HEK293 (cell line): ENCODE results near the gene VPS26B.

Experiments used
- BCL6B ChIP-seq: fragments of 450-650 bp; formaldehyde crosslinking; IDR thresholded peaks from 2 replicates; pipeline ENCODE4 v1.5.1; 2017; ENCODE audit warnings: missing biosample characterization, missing genetic modification characterization
- GLIS1 ChIP-seq: fragments of 450-650 bp; formaldehyde crosslinking; IDR thresholded peaks from 2 replicates; pipeline ENCODE4 v1.5.1; 2016; ENCODE audit warnings: missing biosample characterization, missing genetic modification characterization
- HOXA7 ChIP-seq: sonication (generic); formaldehyde crosslinking; IDR thresholded peaks from 2 replicates; pipeline ENCODE4 v1.8.1; 2022; ENCODE audit warnings: missing genetic modification reagents, borderline replicate concordance
- HOXC10 ChIP-seq: sonication (generic); formaldehyde crosslinking; IDR thresholded peaks from 2 replicates; pipeline ENCODE4 v1.8.1; 2023; ENCODE audit warnings: mild to moderate bottlenecking, missing genetic modification reagents
- KLF16 ChIP-seq: fragments of 450-650 bp; formaldehyde crosslinking; IDR thresholded peaks from 2 replicates; pipeline ENCODE4 v1.5.1; 2017; ENCODE audit warnings: missing biosample characterization, missing genetic modification characterization
- MYNN ChIP-seq: fragments of 450-650 bp; formaldehyde crosslinking; IDR thresholded peaks from 2 replicates; pipeline ENCODE4 v1.5.1; 2016; ENCODE audit warnings: missing biosample characterization, missing genetic modification characterization, borderline replicate concordance
- PRDM2 ChIP-seq: fragments of 450-650 bp; formaldehyde crosslinking; IDR thresholded peaks from 2 replicates; pipeline ENCODE4 v1.5.1; 2016; ENCODE audit warnings: missing biosample characterization, missing genetic modification characterization, borderline replicate concordance
- SCRT2 ChIP-seq: fragments of 450-650 bp; formaldehyde crosslinking; IDR thresholded peaks from 2 replicates; pipeline ENCODE4 v1.5.1; 2016; ENCODE audit warnings: missing biosample characterization, missing genetic modification characterization
- SP7 ChIP-seq: fragments of 450-650 bp; formaldehyde crosslinking; IDR thresholded peaks from 2 replicates; pipeline ENCODE4 v1.5.1; 2016; ENCODE audit warnings: missing biosample characterization, missing genetic modification characterization
- TCF7L2 ChIP-seq: IDR thresholded peaks from 2 replicates; pipeline ENCODE4 v1.6.1; 2011; ENCODE audit warnings: low read depth, mild to moderate bottlenecking, inconsistent platforms, low read length, moderate library complexity, borderline replicate concordance
- WT1 ChIP-seq: fragments of 450-650 bp; formaldehyde crosslinking; IDR thresholded peaks from 2 replicates; pipeline ENCODE4 v1.5.1; 2016; ENCODE audit warnings: missing biosample characterization, missing genetic modification characterization
- YY2 ChIP-seq: fragments of 450-650 bp; formaldehyde crosslinking; IDR thresholded peaks from 2 replicates; pipeline ENCODE4 v1.5.1; 2016; ENCODE audit warnings: missing biosample characterization, missing genetic modification characterization
- ZBTB20 ChIP-seq: fragments of 450-650 bp; formaldehyde crosslinking; IDR thresholded peaks from 2 replicates; pipeline ENCODE4 v1.5.1; 2016; ENCODE audit warnings: missing biosample characterization, missing genetic modification characterization
- ZFP41 ChIP-seq: fragments of 450-650 bp; formaldehyde crosslinking; IDR thresholded peaks from 2 replicates; pipeline ENCODE4 v1.5.1; 2016; ENCODE audit warnings: missing biosample characterization, missing genetic modification characterization, borderline replicate concordance
- ZFP69B ChIP-seq: fragments of 450-650 bp; formaldehyde crosslinking; IDR thresholded peaks from 2 replicates; pipeline ENCODE4 v1.5.1; 2016; ENCODE audit warnings: missing biosample characterization, missing genetic modification characterization
- ZNF16 ChIP-seq: fragments of 450-650 bp; formaldehyde crosslinking; IDR thresholded peaks from 2 replicates; pipeline ENCODE4 v1.5.1; 2016; ENCODE audit warnings: low read depth, missing biosample characterization, missing genetic modification characterization
- ZNF174 ChIP-seq: fragments of 450-650 bp; formaldehyde crosslinking; IDR thresholded peaks from 2 replicates; pipeline ENCODE4 v1.5.0; 2017; ENCODE audit warnings: missing biosample characterization, mild to moderate bottlenecking, missing genetic modification characterization
- ZNF19 ChIP-seq: fragments of 450-650 bp; formaldehyde crosslinking; IDR thresholded peaks from 2 replicates; pipeline ENCODE4; 2016; ENCODE audit warnings: missing biosample characterization, missing genetic modification characterization, low read depth
- ZNF23 ChIP-seq: fragments of 450-650 bp; formaldehyde crosslinking; IDR thresholded peaks from 2 replicates; pipeline ENCODE4 v1.5.1; 2016; ENCODE audit warnings: missing biosample characterization, missing genetic modification characterization, borderline replicate concordance
- ZNF239 ChIP-seq: fragments of 450-650 bp; formaldehyde crosslinking; IDR thresholded peaks from 2 replicates; pipeline ENCODE4 v1.5.1; 2016; ENCODE audit warnings: missing biosample characterization, missing genetic modification characterization
- ZNF324 ChIP-seq: fragments of 450-650 bp; formaldehyde crosslinking; IDR thresholded peaks from 2 replicates; pipeline ENCODE4 v1.5.1; 2016; ENCODE audit warnings: missing biosample characterization, missing genetic modification characterization
- ZNF366 ChIP-seq: fragments of 450-650 bp; formaldehyde crosslinking; conservative IDR thresholded peaks from 2 replicates; pipeline ENCODE4 v1.5.1; 2016; ENCODE audit warnings: missing biosample characterization, missing genetic modification characterization
- ZNF394 ChIP-seq: fragments of 450-650 bp; formaldehyde crosslinking; IDR thresholded peaks from 2 replicates; pipeline ENCODE4 v1.5.1; 2016; ENCODE audit warnings: missing biosample characterization, missing genetic modification characterization, mild to moderate bottlenecking, moderate library complexity, borderline replicate concordance
- ZNF529 ChIP-seq: fragments of 450-650 bp; formaldehyde crosslinking; IDR thresholded peaks from 2 replicates; pipeline ENCODE4 v1.5.1; 2017; ENCODE audit warnings: missing genetic modification characterization, missing biosample characterization; ENCODE audit not compliant: insufficient replicate concordance
- ZNF555 ChIP-seq: fragments of 450-650 bp; formaldehyde crosslinking; conservative IDR thresholded peaks from 2 replicates; pipeline ENCODE4 v1.5.1; 2017; ENCODE audit warnings: missing biosample characterization, mild to moderate bottlenecking, missing genetic modification characterization, inconsistent platforms
- ZNF560 ChIP-seq: fragments of 450-650 bp; formaldehyde crosslinking; IDR thresholded peaks from 2 replicates; pipeline ENCODE4 v1.5.1; 2017; ENCODE audit warnings: missing biosample characterization, missing genetic modification characterization, borderline replicate concordance
- ZNF561 ChIP-seq: fragments of 450-650 bp; IDR thresholded peaks from 2 replicates; pipeline ENCODE4 v1.5.1; 2018; ENCODE audit warnings: missing biosample characterization, missing genetic modification characterization, borderline replicate concordance
- ZNF585B ChIP-seq: fragments of 450-650 bp; formaldehyde crosslinking; IDR thresholded peaks from 2 replicates; pipeline ENCODE4 v1.5.1; 2016; ENCODE audit warnings: missing biosample characterization, missing genetic modification characterization
- ZNF596 ChIP-seq: fragments of 450-650 bp; IDR thresholded peaks from 2 replicates; pipeline ENCODE4 v1.5.0; 2018; ENCODE audit warnings: missing biosample characterization, mild to moderate bottlenecking, missing genetic modification characterization, moderate library complexity
- ZNF660 ChIP-seq: fragments of 450-650 bp; IDR thresholded peaks from 2 replicates; pipeline ENCODE4 v1.5.1; 2018; ENCODE audit warnings: missing biosample characterization, mild to moderate bottlenecking, missing genetic modification characterization
- ZNF707 ChIP-seq: fragments of 450-650 bp; formaldehyde crosslinking; IDR thresholded peaks from 2 replicates; pipeline ENCODE4 v1.5.1; 2016; ENCODE audit warnings: missing biosample characterization, missing genetic modification characterization
- ZNF747 ChIP-seq: fragments of 450-650 bp; formaldehyde crosslinking; IDR thresholded peaks from 2 replicates; pipeline ENCODE4 v1.5.1; 2016; ENCODE audit warnings: missing biosample characterization, missing genetic modification characterization
- ZNF76 ChIP-seq: fragments of 450-650 bp; formaldehyde crosslinking; IDR thresholded peaks from 2 replicates; pipeline ENCODE4; 2016; ENCODE audit warnings: low read depth, missing biosample characterization, missing genetic modification characterization, borderline replicate concordance
- ZNF792 ChIP-seq: fragments of 450-650 bp; formaldehyde crosslinking; IDR thresholded peaks from 2 replicates; pipeline ENCODE4 v1.5.1; 2016; ENCODE audit warnings: missing biosample characterization, missing genetic modification characterization
- ZNF830 ChIP-seq: fragments of 450-650 bp; IDR thresholded peaks from 2 replicates; pipeline ENCODE4 v1.5.0; 2018; ENCODE audit warnings: missing biosample characterization, missing genetic modification characterization, low read depth, mild to moderate bottlenecking, moderate library complexity

Gene VPS26B

GRCh38 chr11:134275534-134276395 lies 51.3 kb downstream of the VPS26B start, which contains the start of gene GLB1L3 (continued):
- TF ChIP-seq PRDM2 (tag by site-specific recombination) (no peak), SP7 (tag by site-specific recombination) (peak; percentile 70), GLIS1 (peak; percentile 61), ZFP69B (tag by site-specific recombination) (0 out of 2 replicates have a peak, but pooled peaks have one; percentile 14), ZNF707 (tag by site-specific recombination) (no peak), MYNN (no peak), ZNF23 (tag by site-specific recombination) (no peak), ZNF747 (tag by site-specific recombination) (no peak), ZNF324 (tag by site-specific recombination) (no peak), ZFP41 (tag by site-specific recombination) (no peak), ZNF830 (tag by site-specific recombination) (no peak), ZBTB20 (tag by site-specific recombination) (peak; percentile 46; the same call in 1 of the 2 replicates), ZNF596 (tag by site-specific recombination) (no peak), ZNF239 (tag by site-specific recombination) (no peak), ZNF16 (tag by site-specific recombination) (no peak), HOXA7 (CRISPR knock-in tag) (no peak), ZNF76 (0 out of 2 replicates have a peak, but pooled peaks have one; percentile 11), ZNF585B (tag by site-specific recombination) (no peak), BCL6B (no peak), ZNF366 (tag by site-specific recombination) (0 out of 2 replicates have a peak, but pooled peaks have one; percentile 23), ZNF660 (tag by site-specific recombination) (no peak; the same call in 1 of the 2 replicates), KLF16 (tag by site-specific recombination) (no peak), ZNF529 (no peak), ZNF394 (peak; percentile 22; the same call in 1 of the 2 replicates), WT1 (tag by site-specific recombination) (0 out of 2 replicates have a peak, but pooled peaks have one; percentile 41), YY2 (tag by site-specific recombination) (no peak), ZNF792 (tag by site-specific recombination) (no peak), ZNF19 (no peak), TCF7L2 (peak; percentile 71), SCRT2 (tag by site-specific recombination) (no peak), ZNF555 (no peak), ZNF560 (tag by site-specific recombination) (no peak), HOXC10 (no peak), ZNF174 (no peak), ZNF561 (tag by site-specific recombination) (no peak; the same call in 1 of the 2 replicates)
